DND-41 (cell line): ENCODE measurements around the gene MRPL34.

Experiments
- ATAC-seq: fragments of 200-7000 bp; cut with Tn5 transposase; 3 replicates; pipeline ENCODE4 v1.9.1; 2021; ENCODE audit warnings: low read depth; ENCODE audit not compliant: insufficient read depth
- DNase-seq: peaks from one replicate; pipeline ENCODE4 v3.0.0-alpha.2; 2020
- H2AFZ ChIP-seq: 2 replicates; pipeline ENCODE4 v1.6.0; 2012; ENCODE audit warnings: low read depth, low read length
- H3K27ac ChIP-seq: 2 replicates; pipeline ENCODE4 v1.5.1; 2012; ENCODE audit warnings: low read length, inconsistent platforms
- H3K27me3 ChIP-seq: fragments of 200-600 bp; sonication (generic); 2 replicates; pipeline ENCODE4 v1.6.0; 2012; ENCODE audit warnings: low read length, mild to moderate bottlenecking, inconsistent platforms; ENCODE audit not compliant: insufficient read depth, poor library complexity
- H3K36me3 ChIP-seq: 2 replicates; pipeline ENCODE4 v1.5.1; 2012; ENCODE audit warnings: low read length, inconsistent platforms; ENCODE audit not compliant: insufficient read depth
- H3K4me1 ChIP-seq: 2 replicates; pipeline ENCODE4 v1.5.1; 2012; ENCODE audit warnings: mild to moderate bottlenecking, low read length; ENCODE audit not compliant: insufficient read depth
- H3K4me2 ChIP-seq: 2 replicates; pipeline ENCODE4 v1.6.0; 2012; ENCODE audit warnings: mild to moderate bottlenecking, moderate library complexity, low read length, inconsistent platforms; ENCODE audit not compliant: insufficient read depth
- H3K4me3 ChIP-seq, 2 experiments: fragments of 200-600 bp in 1 of 2; shearing (Covaris generic) in 1 of 2; 2 replicates each; pipeline ENCODE4 v1.5.1; 2012 to 2016; ENCODE audit warnings: inconsistent platforms in 2 of 2, low read length in 2 of 2, mild to moderate bottlenecking in 2 of 2, low read depth in 1 of 2, moderate library complexity in 1 of 2
- H3K79me2 ChIP-seq: 2 replicates; pipeline ENCODE4 v1.6.0; 2012; ENCODE audit warnings: low read length, inconsistent platforms; ENCODE audit not compliant: insufficient read depth
- H3K9ac ChIP-seq: 2 replicates; pipeline ENCODE4 v1.6.0; 2012; ENCODE audit warnings: low read depth, mild to moderate bottlenecking, inconsistent platforms, low read length, moderate library complexity
- H3K9me3 ChIP-seq: 2 replicates; pipeline ENCODE4 v1.5.1; 2012; ENCODE audit warnings: low read length, moderate library complexity, mild to moderate bottlenecking, inconsistent platforms; ENCODE audit not compliant: insufficient read depth, severe bottlenecking
- H4K20me1 ChIP-seq: 2 replicates; pipeline ENCODE4 v1.6.0; 2012; ENCODE audit warnings: low read length; ENCODE audit not compliant: insufficient read depth
- EZH2 ChIP-seq: IDR thresholded peaks from 3 replicates; pipeline ENCODE4 v1.6.1; 2012; ENCODE audit warnings: borderline replicate concordance, low read depth, mild to moderate bottlenecking, moderate library complexity, low read length, inconsistent platforms; ENCODE audit not compliant: severe bottlenecking
- TF ChIP-seq, protein P1 (sequence below): IDR thresholded peaks from 2 replicates; pipeline ENCODE4 v1.5.1; 2012; ENCODE audit warnings: borderline replicate concordance, low read length, moderate library complexity, mild to moderate bottlenecking; ENCODE audit not compliant: poor library complexity, severe bottlenecking; ENCODE audit errors: extremely low read depth

MRPL34 gene

DNA sequence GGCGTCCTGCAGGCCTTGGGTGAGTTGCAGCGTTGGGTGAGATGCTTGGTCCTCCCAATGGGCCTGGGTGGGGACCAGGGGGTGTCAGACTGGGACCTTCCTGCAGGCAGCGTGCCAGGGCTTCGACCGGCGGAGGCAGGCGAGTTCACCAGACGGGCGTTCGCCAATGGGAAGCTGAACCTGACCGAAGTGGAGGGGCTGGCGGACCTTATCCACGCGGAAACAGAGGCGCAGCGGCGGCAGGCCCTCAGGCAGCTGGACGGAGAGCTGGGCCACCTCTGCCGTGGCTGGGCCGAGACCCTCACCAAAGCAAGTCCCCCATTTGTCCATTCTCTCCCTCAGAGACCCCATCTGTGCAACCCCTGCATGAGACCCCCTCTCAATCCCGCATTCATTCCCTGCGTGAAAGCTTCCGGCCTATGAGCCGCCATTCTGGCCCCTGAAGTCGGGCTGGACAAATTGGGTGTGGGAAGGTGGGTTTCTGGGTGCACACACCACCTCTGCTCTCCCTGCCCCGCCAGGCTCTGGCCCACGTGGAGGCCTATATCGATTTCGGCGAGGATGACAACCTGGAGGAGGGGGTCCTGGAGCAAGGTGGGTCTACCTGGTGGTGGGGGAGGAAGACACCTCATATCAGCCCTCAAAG lies 32.9 kb downstream of the MRPL34 start:
- Histone ChIP-seq H3K79me2 (peaks cover 20% of the 10 kb centered on the region), H3K36me3 (peaks cover 27% of the 10 kb centered on the region), H3K4me3 (peak overlapping the region; percentile 60 to 99), H3K9me3 (no peaks in the 10 kb centered on the region), H3K27me3 (no peaks in the 10 kb centered on the region), H3K9ac (peak overlapping the region; percentile 94), H2AFZ (no peak overlapping the region), H4K20me1 (peaks cover 6% of the 10 kb centered on the region; the same call in 1 of the 2 replicates), H3K4me2 (peak overlapping the region; percentile 99), H3K4me1 (peaks cover 46% of the 10 kb centered on the region), H3K27ac (peak overlapping the region; percentile 79)
- DNase-seq (no peak), ATAC-seq (no peak)
- TF ChIP-seq, protein P1, sequence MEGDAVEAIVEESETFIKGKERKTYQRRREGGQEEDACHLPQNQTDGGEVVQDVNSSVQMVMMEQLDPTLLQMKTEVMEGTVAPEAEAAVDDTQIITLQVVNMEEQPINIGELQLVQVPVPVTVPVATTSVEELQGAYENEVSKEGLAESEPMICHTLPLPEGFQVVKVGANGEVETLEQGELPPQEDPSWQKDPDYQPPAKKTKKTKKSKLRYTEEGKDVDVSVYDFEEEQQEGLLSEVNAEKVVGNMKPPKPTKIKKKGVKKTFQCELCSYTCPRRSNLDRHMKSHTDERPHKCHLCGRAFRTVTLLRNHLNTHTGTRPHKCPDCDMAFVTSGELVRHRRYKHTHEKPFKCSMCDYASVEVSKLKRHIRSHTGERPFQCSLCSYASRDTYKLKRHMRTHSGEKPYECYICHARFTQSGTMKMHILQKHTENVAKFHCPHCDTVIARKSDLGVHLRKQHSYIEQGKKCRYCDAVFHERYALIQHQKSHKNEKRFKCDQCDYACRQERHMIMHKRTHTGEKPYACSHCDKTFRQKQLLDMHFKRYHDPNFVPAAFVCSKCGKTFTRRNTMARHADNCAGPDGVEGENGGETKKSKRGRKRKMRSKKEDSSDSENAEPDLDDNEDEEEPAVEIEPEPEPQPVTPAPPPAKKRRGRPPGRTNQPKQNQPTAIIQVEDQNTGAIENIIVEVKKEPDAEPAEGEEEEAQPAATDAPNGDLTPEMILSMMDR, result no peak
- no peak for TF ChIP-seq EZH2

DNA sequence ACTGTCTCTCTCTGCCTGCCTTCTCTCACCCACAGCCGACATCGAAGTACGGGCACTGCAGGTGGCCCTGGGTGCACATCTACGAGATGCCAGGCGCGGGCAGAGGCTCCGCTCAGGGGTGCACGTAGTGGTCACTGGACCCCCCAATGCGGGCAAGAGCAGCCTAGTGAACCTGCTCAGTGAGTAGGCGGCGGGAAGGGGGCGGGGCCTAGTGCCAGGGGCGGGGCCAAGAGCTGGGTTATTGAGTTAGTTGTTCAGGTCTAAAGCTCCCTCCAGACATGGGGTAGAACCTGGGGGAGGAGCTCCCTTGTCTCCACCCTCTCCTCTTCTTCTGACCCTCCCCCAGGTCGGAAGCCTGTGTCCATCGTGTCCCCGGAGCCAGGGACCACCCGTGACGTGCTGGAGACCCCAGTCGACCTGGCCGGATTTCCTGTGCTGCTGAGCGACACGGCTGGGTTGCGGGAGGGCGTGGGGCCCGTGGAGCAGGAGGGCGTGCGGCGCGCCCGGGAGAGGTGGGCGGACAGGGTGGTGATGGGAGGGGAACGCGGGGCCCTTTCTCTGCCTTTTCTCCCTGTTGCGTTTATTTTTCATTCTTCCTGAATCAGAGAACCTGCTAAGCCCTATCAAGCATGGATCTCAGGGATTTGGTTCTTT lies 33.5 kb downstream of the MRPL34 start:
- peak overlapping the region in 1 of 2 experiments; percentile 99; a peak in 2 of 4 replicates for H3K4me3 ChIP-seq
- H2AFZ ChIP-seq, result no peak overlapping the region
- no peaks in the 10 kb centered on the region for H3K9me3 ChIP-seq
- H3K27ac ChIP-seq, result no peak overlapping the region
- TF ChIP-seq EZH2, result no peak
- TF ChIP-seq, protein P1, result no peak
- peaks cover 6% of the 10 kb centered on the region; the same call in 1 of the 2 replicates for H4K20me1 ChIP-seq
- H3K79me2 ChIP-seq, result peaks cover 20% of the 10 kb centered on the region
- no peak overlapping the region for H3K9ac ChIP-seq
- peak overlapping the region; percentile 99; the same call in 1 of the 2 replicates for H3K4me2 ChIP-seq
- peaks cover 27% of the 10 kb centered on the region for H3K36me3 ChIP-seq
- ATAC-seq (no peak), DNase-seq (peak; percentile 58)
- H3K4me1 ChIP-seq, result peaks cover 39% of the 10 kb centered on the region
- no peaks in the 10 kb centered on the region for H3K27me3 ChIP-seq

DNA sequence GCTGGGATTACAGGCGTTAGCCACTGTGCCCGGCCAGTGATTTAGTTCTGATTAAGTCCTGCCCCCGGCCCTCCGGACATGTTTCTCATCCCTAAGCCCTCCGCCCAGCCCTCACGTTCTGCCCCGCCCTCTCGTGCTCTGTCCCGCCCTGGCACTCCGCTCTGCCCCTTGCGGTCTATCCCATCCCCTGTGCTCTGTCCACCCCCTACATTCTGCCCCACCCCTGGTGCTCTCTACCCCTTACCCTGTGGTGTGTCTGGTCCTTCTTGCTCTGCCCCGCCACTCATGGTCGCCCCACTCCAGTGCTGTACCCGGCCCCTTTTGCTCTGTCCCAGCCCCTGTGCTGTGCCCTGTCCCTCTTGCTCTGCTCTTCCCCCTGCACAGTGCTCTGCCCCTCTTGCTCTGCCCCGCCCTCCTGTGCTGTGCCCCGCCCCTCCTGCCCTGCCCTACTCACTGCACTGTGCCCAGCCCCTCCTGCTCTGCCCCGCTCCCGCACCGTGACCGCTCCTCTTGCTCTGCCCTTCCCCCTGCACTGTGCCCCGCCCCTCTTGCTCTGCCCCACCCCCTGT lies 34.7 kb downstream of the MRPL34 start:
- peaks cover 29% of the 10 kb centered on the region for H3K4me1 ChIP-seq
- peaks cover 6% of the 10 kb centered on the region; the same call in 1 of the 2 replicates for H4K20me1 ChIP-seq
- H3K4me3 ChIP-seq, result no peak overlapping the region
- no peaks in the 10 kb centered on the region for H3K9me3 ChIP-seq
- TF ChIP-seq, protein P1, result no peak
- no peak for TF ChIP-seq EZH2
- peaks cover 20% of the 10 kb centered on the region for H3K79me2 ChIP-seq
- H2AFZ ChIP-seq, result no peak overlapping the region
- H3K36me3 ChIP-seq, result peaks cover 27% of the 10 kb centered on the region
- DNase-seq, result peak; percentile 31
- no peaks in the 10 kb centered on the region for H3K27me3 ChIP-seq
- no peak overlapping the region for H3K27ac ChIP-seq
- no peak overlapping the region for H3K4me2 ChIP-seq
- H3K9ac ChIP-seq, result no peak overlapping the region
- no peak for ATAC-seq
